GM19372 (cell line): ENCODE data around the gene KHDC4.
"Not testable (repeated sequence)": the region's sequence is repeated elsewhere in the genome, so short reads cannot be mapped to it uniquely, and the experiment has no call there.

Source experiments
- ATAC-seq: cut with Tn5 transposase; IDR thresholded peaks from one replicate; pipeline ENCODE4 v1.9.1; 2021; ENCODE audit warnings: mild to moderate bottlenecking, low read depth, moderate library complexity; ENCODE audit not compliant: unreplicated experiment

The KHDC4 gene

GRCh38 chr1:155942578-155943141 is 8.4 kb upstream of the KHDC4 start:
- no peak for ATAC-seq

GRCh38 chr1:155941845-155942531 is 7.8 kb upstream of the KHDC4 start:
- no peak for ATAC-seq

- no peak for ATAC-seq
Observed at GRCh38 chr1:155940993-155941844, 7.0 kb upstream of the KHDC4 start, which contains the start of gene RXFP4. RXFP4 (plus strand) TSS chr1:155941638; CDS start chr1:155941710, 72 bp downstream.

- ATAC-seq = no peak
Observed at GRCh38 chr1:155940482-155940992, 6.3 kb upstream of the KHDC4 start.

GRCh38 chr1:155938220-155938627 is 4.0 kb upstream of the KHDC4 start:
- ATAC-seq = no peak

- no peak for ATAC-seq
Observed at GRCh38 chr1:155934936-155935590, 850 bp upstream of the KHDC4 start.

- no peak for ATAC-seq
Observed at GRCh38 chr1:155933591-155934096, 569 bp downstream of the KHDC4 start.

GRCh38 chr1:155932487-155932886 is 1.7 kb downstream of the KHDC4 start:
- ATAC-seq = no peak

GRCh38 chr1:155932081-155932480 is 2.1 kb downstream of the KHDC4 start:
- ATAC-seq = no peak

GRCh38 chr1:155931332-155932038 is 2.7 kb downstream of the KHDC4 start:
- ATAC-seq = no peak

- not testable (repeated sequence) for ATAC-seq
Observed at GRCh38 chr1:155930725-155931124, 3.5 kb downstream of the KHDC4 start.

GRCh38 chr1:155929057-155929456 is 5.2 kb downstream of the KHDC4 start:
- no peak for ATAC-seq

- ATAC-seq = no peak
Observed at GRCh38 chr1:155925506-155925905, 8.7 kb downstream of the KHDC4 start.

GRCh38 chr1:155920717-155921116 is 13.5 kb downstream of the KHDC4 start:
- no peak for ATAC-seq

GRCh38 chr1:155919801-155920200 is 14.4 kb downstream of the KHDC4 start:
- ATAC-seq = no peak

GRCh38 chr1:155918660-155919059 is 15.6 kb downstream of the KHDC4 start:
- ATAC-seq = no peak

- no peak for ATAC-seq
Observed at GRCh38 chr1:155913969-155914757, 20.1 kb downstream of the KHDC4 start.

- no peak for ATAC-seq
Observed at GRCh38 chr1:155912056-155912536, 22.1 kb downstream of the KHDC4 start.
